GM18873 (cell line): ENCODE results near the gene RFX1.

Experiments
- ATAC-seq: cut with Tn5 transposase; IDR thresholded peaks from one replicate; pipeline ENCODE4 v1.9.1; 2021; ENCODE audit warnings: mild to moderate bottlenecking, moderate library complexity, moderate number of reproducible peaks; ENCODE audit not compliant: unreplicated experiment, low FRiP score

The RFX1 gene

GRCh38 chr19:13998426-13998825, 7.7 kb downstream of the RFX1 start:
- ATAC-seq, result no peak

GRCh38 chr19:13997631-13997962, 8.5 kb downstream of the RFX1 start:
- no peak for ATAC-seq

GRCh38 chr19:13996928-13997630, 9.0 kb downstream of the RFX1 start:
- no peak for ATAC-seq

- no peak for ATAC-seq
Measured at GRCh38 chr19:13995878-13996765, 10.0 kb downstream of the RFX1 start.

- no peak for ATAC-seq
Measured at GRCh38 chr19:13995017-13995728, 10.9 kb downstream of the RFX1 start.

DNA sequence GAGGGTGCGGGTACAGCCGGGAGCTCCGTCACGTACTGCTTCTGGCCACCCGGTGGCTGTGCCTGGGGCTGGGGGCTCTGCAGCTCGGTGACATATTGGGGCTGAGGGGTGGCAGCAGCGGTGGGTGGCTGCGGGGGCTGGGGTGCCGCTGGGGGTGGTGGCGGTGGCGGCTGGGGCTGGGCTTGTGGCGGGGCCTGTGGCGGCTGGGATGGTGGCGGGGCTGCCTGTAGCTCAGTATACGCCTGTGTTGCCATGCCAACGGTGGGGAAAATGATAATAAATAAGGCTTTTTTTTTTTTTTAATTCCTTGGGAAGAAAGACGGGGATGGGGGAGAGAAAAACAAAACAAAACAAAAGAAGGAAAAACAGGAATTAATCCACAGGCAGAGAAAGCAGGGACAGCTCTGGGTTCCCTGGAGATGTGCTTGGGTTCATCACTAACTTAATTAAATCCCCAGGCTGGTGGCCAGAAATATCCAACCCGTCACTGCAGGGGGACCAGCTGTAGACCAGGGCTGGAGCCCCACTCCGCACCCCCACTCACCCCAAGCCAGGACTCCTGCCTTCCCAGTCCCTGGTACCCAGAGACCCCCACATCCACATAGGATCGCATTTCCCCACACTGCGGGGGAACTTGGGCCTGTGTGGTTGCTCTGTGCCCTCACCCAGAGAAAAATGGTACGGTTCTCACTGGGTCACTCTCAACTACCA, 12.4 kb downstream of the RFX1 start:
- ATAC-seq, result no peak

GRCh38 chr19:13992025-13992424, 14.1 kb downstream of the RFX1 start:
- ATAC-seq, result no peak

- no peak for ATAC-seq
Measured at GRCh38 chr19:13990085-13990484, 16.0 kb downstream of the RFX1 start.

GRCh38 chr19:13989487-13989886, 16.6 kb downstream of the RFX1 start:
- ATAC-seq, result no peak

DNA sequence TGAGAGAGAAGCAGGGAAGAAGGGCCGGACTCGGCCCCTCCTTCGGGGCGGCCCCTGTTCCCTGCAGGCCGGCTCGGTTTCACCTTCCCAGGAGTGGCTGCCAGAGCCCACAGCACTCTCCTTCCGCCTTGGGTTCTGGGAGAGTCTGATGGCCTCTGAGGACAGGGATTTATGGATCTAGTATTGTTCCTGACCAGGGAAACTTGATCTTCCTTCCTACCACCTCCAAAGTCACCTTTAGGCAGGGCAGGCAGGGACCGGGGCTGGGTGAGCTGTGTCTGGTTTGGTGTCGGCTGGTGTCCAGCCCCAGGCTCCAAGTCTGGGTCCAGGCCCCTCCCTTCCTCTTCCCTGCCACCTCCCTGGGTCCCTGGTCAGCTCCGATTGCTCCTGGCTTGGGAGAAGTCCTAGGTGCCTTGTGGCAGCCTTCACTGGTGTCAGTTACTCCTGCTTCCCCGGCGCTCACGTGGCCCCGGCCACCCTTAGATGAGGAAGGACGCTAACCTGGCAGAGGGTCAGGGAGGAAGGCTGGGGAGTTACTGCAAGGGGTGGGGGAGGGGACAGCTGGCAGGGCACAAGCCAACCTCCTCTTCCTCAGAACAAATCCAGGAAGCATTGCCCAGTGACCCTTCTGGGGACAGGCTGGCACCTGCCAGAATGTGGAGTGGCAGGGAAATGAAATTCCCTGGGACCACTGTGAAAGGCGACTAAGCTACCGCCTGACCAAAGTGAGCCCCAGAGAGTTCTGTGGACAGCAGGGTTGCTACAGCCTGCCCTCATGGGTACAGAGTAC, 18.8 kb downstream of the RFX1 start:
- ATAC-seq, result no peak

GRCh38 chr19:13986348-13986904, 19.7 kb downstream of the RFX1 start:
- peak; percentile 53 for ATAC-seq

DNA sequence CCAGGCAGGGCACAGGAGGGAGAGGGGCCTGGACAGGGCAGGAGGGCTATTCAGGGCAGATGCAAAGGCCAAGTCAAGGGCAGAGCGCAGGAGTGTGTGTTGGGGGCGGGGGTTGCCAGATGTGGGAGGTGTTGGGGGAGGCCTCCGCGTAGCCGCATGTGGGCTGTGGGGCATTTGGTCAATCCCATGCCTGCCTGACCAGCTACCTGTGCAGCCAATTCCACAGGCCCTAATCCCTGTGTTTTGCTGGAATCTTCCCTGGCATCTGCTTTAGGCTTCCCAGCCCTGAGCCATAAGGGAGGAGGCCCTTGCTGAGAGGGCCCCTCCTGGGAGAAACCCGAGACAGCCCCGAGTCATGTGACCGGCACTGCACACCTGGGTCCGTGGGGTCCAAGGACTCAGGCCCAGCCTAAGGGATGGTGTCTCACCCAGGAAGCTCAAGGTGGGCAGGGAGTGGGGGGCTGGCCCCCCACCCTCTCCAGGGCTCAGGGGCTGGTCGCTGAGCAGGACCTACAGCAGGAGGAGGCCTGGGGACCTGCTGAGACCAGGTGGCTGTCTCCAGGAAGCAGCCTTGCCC, 20.3 kb downstream of the RFX1 start:
- peak; percentile 12 for ATAC-seq

DNA sequence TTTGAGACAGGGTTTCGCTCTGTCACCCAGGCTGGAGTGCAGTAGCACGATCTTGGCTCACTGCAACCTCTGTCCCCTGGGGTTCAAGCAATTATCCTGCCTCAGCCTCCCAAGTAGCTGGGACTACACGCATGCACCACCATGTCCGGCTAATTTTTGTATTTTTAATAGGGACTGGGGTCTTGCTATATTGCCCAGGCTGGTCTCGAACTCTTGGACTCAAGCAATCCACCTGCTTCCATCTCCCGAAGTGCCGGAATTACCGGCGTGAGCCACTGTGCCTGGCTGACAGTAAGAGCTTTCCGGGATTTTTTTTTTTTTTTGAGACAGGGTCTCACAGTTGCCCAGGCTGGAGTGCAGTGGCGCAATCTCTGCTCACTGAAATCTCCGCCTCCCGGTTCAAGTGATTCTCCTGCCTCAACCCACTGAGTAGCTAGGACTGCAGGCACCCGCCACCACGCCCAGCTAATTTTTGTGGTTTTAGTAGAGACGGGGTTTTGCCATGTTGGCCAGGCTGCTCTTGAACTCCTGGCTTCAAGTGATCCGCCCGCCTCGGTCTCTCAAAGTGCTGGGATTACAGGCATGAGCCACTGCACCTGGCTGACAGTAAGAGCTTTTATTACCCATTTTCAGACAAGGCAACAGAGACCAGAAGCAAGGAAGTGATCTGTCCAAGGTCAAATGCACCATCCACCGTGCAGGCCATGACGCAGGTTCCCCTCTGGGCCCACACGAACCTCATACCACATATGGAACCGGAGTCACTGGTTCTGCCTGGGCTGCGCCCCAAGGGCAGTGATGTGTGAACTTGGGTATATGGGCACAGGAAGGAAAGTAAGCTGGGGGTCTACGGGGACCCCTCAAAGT, 21.0 kb downstream of the RFX1 start:
- no peak for ATAC-seq

DNA sequence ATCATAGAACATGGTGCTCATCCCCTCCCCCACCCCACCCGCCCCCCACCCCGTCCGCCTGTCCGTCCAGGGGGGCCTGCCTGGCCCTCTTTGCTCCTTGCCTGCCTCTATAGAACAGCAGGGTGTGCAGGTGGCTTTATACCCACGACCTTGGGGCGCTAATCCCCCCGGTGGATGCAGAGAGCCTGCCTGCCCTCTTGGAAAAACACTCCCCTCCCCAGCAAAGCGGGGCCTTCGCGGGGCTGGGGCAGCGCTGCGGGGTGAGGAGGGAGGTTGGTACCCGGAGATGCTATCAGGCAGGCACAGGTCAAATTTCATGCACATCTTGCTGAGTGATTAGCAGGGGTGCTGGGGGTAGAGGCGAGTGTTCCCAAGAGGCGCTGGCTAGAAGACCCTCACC, 21.9 kb downstream of the RFX1 start:
- ATAC-seq, result no peak

DNA sequence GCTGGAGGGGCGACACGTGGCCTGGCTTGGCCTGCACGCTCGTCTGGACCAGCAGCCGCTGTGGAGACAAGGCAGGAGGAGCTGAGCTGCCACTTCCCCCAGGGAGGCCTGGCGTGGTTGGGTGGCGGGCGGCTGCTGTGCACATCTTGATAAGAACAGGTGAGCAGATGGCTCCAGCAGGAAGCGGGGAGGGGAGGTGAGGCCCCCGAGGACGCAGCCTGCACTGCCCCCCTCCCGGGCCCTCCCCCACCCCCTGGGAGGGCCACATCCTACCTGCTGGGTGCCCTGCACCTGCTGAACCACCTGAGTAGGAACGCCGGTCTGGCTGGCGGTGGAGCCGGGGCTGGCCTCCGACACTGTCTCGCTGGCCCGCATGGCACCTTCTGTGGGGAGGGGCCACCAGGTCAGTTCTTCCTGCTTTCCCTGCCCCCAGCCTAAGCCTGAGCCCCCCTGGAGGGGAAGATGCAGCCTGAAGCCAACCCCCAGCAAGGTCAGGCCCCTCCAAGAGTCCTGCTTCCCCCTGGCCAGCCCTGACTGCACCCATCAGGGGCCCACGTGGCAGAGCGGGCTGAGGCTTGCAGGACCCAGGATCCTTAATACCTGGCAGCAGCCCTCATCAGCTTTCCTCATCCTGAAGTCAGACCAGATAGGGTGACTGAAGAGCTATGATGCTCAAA, 22.8 kb downstream of the RFX1 start:
- no peak for ATAC-seq

GRCh38 chr19:13982773-13983172, 23.3 kb downstream of the RFX1 start:
- ATAC-seq, result no peak

- no peak for ATAC-seq
Measured at GRCh38 chr19:13981988-13982501, 24.1 kb downstream of the RFX1 start.

- ATAC-seq, result no peak
Measured at GRCh38 chr19:13981467-13981866, 24.7 kb downstream of the RFX1 start.
